WTC11 (cell line): ENCODE data around the gene B3GAT1.

Experiments used
- ATF3 ChIP-seq: sonication (generic); formaldehyde crosslinking; conservative IDR thresholded peaks from 2 replicates; pipeline ENCODE4 v1.8.1; 2022; ENCODE audit warnings: mild to moderate bottlenecking, missing genetic modification reagents
- FOXJ3 ChIP-seq: sonication (generic); formaldehyde crosslinking; IDR thresholded peaks from 2 replicates; pipeline ENCODE4 v1.9.0; 2021; ENCODE audit warnings: missing genetic modification reagents, mild to moderate bottlenecking, borderline replicate concordance
- FOXP1 ChIP-seq: sonication (generic); formaldehyde crosslinking; IDR thresholded peaks from 2 replicates; pipeline ENCODE4 v1.8.0; 2022; ENCODE audit warnings: missing genetic modification reagents, mild to moderate bottlenecking, moderate library complexity, borderline replicate concordance
- JUN ChIP-seq: sonication (generic); formaldehyde crosslinking; IDR thresholded peaks from 2 replicates; pipeline ENCODE4 v1.8.0; 2023; ENCODE audit warnings: mild to moderate bottlenecking, missing genetic modification reagents
- NFYB ChIP-seq: sonication (generic); formaldehyde crosslinking; conservative IDR thresholded peaks from 2 replicates; pipeline ENCODE4 v1.8.0; 2022; ENCODE audit warnings: low read depth, missing genetic modification reagents
- NR2C2 ChIP-seq: sonication (generic); formaldehyde crosslinking; IDR thresholded peaks from 2 replicates; pipeline ENCODE4 v1.8.0; 2022; ENCODE audit warnings: mild to moderate bottlenecking, missing genetic modification reagents
- PRDM15 ChIP-seq: sonication (generic); formaldehyde crosslinking; IDR thresholded peaks from 2 replicates; pipeline ENCODE4 v1.8.0; 2022; ENCODE audit warnings: missing genetic modification reagents
- RELA ChIP-seq: sonication (generic); formaldehyde crosslinking; IDR thresholded peaks from 2 replicates; pipeline ENCODE4 v1.8.1; 2022; ENCODE audit warnings: missing genetic modification reagents, mild to moderate bottlenecking, borderline replicate concordance
- TCF7 ChIP-seq: sonication (generic); formaldehyde crosslinking; IDR thresholded peaks from 2 replicates; pipeline ENCODE4 v1.8.0; 2022; ENCODE audit warnings: mild to moderate bottlenecking, low read depth, missing genetic modification reagents, moderate library complexity
- TEAD4 ChIP-seq: sonication (generic); formaldehyde crosslinking; IDR thresholded peaks from 2 replicates; pipeline ENCODE4 v1.8.0; 2022; ENCODE audit warnings: mild to moderate bottlenecking, missing genetic modification reagents
- TF ChIP-seq, protein P1 (sequence below): fragments of 200-600 bp; IDR thresholded peaks from 2 replicates; pipeline ENCODE4 v1.8.0; 2022; ENCODE audit warnings: antibody characterized with exemption
- TF ChIP-seq, protein P2 (sequence below): sonication (generic); formaldehyde crosslinking; IDR thresholded peaks from 2 replicates; pipeline ENCODE4 v1.8.0; 2023; ENCODE audit warnings: missing genetic modification reagents, mild to moderate bottlenecking, borderline replicate concordance
- TF ChIP-seq, protein P3 (sequence below): sonication (generic); formaldehyde crosslinking; IDR thresholded peaks from 2 replicates; pipeline ENCODE4 v1.8.1; 2022; ENCODE audit warnings: missing genetic modification reagents, borderline replicate concordance

DNA sequence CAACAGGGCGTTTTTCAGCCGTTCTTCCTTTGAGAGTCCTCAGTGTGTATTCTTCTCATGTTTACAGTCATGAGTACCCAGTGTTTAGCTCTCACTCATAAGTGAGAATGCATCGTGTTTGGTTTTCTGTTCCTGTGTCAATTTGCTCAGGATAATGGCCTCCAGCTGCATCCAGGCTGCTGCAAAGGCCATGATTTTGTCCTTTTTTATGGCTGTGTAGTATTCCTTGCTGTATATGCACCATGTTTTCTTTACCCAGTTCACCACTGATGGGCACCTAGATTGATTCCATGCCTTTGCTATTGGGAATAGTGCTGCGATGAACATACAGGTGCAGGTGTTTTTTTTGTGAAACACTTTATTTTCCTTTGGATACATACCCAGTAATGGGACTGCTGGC lies 23.5 kb downstream of the B3GAT1 start:
- TF ChIP-seq, protein P1, sequence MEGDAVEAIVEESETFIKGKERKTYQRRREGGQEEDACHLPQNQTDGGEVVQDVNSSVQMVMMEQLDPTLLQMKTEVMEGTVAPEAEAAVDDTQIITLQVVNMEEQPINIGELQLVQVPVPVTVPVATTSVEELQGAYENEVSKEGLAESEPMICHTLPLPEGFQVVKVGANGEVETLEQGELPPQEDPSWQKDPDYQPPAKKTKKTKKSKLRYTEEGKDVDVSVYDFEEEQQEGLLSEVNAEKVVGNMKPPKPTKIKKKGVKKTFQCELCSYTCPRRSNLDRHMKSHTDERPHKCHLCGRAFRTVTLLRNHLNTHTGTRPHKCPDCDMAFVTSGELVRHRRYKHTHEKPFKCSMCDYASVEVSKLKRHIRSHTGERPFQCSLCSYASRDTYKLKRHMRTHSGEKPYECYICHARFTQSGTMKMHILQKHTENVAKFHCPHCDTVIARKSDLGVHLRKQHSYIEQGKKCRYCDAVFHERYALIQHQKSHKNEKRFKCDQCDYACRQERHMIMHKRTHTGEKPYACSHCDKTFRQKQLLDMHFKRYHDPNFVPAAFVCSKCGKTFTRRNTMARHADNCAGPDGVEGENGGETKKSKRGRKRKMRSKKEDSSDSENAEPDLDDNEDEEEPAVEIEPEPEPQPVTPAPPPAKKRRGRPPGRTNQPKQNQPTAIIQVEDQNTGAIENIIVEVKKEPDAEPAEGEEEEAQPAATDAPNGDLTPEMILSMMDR = no peak
- no peak for TF ChIP-seq TCF7 (CRISPR knock-in tag)
- TF ChIP-seq, protein P2, sequence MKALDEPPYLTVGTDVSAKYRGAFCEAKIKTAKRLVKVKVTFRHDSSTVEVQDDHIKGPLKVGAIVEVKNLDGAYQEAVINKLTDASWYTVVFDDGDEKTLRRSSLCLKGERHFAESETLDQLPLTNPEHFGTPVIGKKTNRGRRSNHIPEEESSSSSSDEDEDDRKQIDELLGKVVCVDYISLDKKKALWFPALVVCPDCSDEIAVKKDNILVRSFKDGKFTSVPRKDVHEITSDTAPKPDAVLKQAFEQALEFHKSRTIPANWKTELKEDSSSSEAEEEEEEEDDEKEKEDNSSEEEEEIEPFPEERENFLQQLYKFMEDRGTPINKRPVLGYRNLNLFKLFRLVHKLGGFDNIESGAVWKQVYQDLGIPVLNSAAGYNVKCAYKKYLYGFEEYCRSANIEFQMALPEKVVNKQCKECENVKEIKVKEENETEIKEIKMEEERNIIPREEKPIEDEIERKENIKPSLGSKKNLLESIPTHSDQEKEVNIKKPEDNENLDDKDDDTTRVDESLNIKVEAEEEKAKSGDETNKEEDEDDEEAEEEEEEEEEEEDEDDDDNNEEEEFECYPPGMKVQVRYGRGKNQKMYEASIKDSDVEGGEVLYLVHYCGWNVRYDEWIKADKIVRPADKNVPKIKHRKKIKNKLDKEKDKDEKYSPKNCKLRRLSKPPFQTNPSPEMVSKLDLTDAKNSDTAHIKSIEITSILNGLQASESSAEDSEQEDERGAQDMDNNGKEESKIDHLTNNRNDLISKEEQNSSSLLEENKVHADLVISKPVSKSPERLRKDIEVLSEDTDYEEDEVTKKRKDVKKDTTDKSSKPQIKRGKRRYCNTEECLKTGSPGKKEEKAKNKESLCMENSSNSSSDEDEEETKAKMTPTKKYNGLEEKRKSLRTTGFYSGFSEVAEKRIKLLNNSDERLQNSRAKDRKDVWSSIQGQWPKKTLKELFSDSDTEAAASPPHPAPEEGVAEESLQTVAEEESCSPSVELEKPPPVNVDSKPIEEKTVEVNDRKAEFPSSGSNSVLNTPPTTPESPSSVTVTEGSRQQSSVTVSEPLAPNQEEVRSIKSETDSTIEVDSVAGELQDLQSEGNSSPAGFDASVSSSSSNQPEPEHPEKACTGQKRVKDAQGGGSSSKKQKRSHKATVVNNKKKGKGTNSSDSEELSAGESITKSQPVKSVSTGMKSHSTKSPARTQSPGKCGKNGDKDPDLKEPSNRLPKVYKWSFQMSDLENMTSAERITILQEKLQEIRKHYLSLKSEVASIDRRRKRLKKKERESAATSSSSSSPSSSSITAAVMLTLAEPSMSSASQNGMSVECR (CRISPR knock-in tag) = no peak
- TF ChIP-seq JUN = no peak
- no peak for TF ChIP-seq ATF3 (CRISPR knock-in tag)
- TF ChIP-seq NFYB (CRISPR knock-in tag) = no peak
- no peak for TF ChIP-seq RELA (CRISPR knock-in tag)
- TF ChIP-seq PRDM15 (CRISPR knock-in tag) = no peak
- no peak for TF ChIP-seq FOXP1 (CRISPR knock-in tag)
- TF ChIP-seq TEAD4 (CRISPR knock-in tag) = no peak
- no peak for TF ChIP-seq FOXJ3
- TF ChIP-seq, protein P3, sequence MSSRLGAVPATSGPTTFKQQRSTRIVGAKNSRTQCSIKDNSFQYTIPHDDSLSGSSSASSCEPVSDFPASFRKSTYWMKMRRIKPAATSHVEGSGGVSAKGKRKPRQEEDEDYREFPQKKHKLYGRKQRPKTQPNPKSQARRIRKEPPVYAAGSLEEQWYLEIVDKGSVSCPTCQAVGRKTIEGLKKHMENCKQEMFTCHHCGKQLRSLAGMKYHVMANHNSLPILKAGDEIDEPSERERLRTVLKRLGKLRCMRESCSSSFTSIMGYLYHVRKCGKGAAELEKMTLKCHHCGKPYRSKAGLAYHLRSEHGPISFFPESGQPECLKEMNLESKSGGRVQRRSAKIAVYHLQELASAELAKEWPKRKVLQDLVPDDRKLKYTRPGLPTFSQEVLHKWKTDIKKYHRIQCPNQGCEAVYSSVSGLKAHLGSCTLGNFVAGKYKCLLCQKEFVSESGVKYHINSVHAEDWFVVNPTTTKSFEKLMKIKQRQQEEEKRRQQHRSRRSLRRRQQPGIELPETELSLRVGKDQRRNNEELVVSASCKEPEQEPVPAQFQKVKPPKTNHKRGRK = no peak
- no peak for TF ChIP-seq NR2C2 (CRISPR knock-in tag)
